Renal cortical epithelial cell (primary cell): ENCODE data around the gene C12orf43. TPM values are rescaled to one million over a fixed set of nuclear protein-coding genes. Genes with fewer than 3 reads are reported as not detected.
A peak's percentile ranks its signal among the peaks of the same experiment; 100 is the strongest.
"Not testable (repeated sequence)": the region's sequence is repeated elsewhere in the genome, so short reads cannot be mapped to it uniquely, and the experiment has no call there.

ENCODE experiments used
- DNase-seq: peaks from one replicate; pipeline ENCODE4 v3.0.0-alpha.2; 2011; ENCODE audit warnings: low read depth
- total RNA-seq: library from RNA; depleted of rRNA; stranded (reverse); fragments of >200 nt; gene quantifications from 2 replicates; pipeline ENCODE4 v1.2.3, GENCODE V29; 2014

Gene C12orf43, protein sequence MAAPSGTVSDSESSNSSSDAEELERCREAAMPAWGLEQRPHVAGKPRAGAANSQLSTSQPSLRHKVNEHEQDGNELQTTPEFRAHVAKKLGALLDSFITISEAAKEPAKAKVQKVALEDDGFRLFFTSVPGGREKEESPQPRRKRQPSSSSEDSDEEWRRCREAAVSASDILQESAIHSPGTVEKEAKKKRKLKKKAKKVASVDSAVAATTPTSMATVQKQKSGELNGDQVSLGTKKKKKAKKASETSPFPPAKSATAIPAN
- 11.5 and 20.1 TPM in 2 replicates for total RNA-seq

DNA sequence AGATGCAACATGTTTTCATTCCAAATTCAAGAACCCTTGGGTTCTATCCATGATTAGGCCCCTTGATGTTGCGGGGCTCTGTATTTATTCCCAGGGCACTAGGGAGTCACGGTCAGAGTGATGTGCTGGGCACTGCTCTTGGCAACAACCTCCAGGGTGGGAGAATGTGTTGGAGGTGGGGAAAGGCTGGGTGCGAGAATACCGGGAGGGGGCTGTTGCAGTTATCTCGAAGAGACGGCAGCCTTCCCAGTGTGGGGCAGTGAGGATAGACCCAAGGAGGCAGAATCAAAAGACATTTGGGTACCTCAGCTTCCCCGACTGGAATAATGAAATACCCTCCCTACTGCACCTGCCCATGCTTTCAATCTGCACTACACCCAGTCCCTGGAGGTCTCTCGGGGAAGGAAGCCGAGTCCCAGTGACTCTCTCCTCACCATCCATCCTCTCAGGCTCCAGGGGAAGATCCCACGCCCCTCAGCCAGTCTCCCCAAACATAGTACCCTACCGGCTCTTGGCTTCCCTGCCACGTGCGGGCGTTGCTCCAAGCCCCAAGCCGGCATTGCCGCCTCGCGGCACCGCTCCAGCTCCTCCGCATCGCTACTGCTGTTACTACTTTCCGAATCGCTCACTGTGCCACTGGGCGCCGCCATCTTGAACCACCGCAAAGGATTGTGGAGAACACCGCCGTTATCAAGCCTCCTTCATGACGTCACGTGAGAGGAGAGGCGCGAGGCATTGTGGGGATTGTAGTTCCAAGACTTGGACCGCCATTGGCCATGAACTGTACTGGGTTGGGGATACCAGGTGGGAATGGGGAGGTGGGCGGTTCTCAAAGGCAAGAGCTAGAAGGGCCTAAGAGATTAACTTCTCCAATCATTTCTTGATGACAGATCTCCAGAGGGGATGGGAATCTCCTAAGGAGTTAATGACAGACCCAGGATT is at the start of gene C12orf43:
Gene C12orf43, minus strand, starts transcription at position 663 of the 942 bp plus-strand sequence. Its CDS starts 13 bp downstream, at position 650.
- DNase-seq = peak; percentile 80

DNA sequence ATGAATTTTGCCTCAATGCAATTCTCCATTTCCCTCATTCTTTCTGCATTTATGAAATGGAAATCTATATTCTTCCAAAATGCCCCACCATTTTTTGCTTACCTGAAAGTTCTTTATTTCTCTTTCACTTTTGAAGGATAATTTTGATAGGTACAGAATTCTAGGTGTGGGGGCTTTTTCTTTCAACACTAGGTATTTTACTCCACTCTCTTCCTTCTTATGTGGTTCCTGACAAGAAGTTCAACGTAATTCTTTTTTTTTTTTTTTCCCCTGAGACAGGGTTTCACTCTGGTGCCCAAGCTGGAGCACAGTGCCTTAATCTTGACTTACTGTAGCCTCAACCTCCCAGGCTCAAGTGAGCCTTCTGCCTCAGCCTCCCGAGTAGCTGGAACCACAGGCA is 49.1 kb upstream of the C12orf43 start:
- no peak for DNase-seq

- not testable (repeated sequence) for DNase-seq
Observed at GRCh38 chr12:121064586-121064985, 48.3 kb upstream of the C12orf43 start.

GRCh38 chr12:121064116-121064515 is 47.8 kb upstream of the C12orf43 start:
- no peak for DNase-seq

GRCh38 chr12:121062391-121063045 is 46.2 kb upstream of the C12orf43 start:
- DNase-seq = no peak

DNA sequence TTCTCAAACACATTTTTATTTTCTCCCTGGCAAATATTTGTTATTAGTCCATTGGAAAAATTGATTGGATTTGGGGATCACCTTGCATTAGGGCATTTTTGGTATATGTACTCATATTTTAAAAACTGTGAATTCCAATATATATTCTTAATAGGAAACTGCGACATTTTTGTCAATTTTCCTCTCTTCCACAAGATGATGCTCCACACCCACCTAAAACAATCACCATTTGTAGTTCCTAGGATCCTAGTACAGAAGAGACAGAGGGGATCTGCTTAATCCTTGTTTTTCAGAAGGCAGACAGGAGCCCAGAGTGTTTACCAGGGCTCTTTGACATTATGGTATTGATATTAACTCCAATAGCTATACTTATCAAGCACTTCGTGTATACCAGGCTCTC is 45.5 kb upstream of the C12orf43 start:
- DNase-seq = peak; percentile 14

DNA sequence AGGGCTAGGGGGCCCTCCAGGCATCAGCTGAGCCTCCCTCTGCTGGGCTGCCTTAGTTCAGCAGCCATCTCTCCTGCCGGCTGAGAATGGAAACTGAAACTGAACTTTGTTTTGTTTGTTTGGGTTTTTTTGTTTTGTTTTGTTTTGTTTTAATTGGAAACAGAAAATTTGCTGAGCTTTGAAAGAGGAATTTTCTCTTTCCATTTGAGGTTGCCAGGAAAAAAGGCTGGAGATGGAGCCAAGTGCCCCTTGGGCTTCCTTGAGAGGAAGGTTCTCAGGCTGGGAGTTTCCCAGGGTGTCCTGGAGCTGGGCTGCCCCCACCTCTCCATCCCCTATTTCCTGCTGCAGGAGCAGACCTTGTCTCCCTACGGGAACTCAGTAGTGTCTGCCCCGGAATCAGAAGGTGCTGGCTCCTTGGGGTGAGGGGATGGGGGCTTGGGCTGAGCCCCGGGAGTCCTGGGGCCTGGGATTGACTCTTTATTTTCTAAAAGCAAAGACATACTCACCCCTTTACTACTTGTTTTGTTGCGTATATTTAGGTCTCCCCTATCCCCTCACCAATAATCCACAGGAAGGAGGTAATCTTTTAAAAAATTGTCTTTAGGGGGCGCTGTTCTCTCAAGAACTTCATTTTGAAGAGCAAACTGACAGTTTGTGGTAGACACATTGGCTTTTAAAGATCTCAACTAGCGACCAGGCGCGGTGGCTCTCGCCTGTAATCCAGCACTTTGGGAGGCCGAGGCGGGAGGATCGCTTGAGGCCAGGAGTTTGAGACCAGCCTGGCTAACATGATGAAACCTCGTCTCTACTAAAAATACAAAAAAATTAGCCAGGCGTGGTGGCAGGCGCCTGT is 44.1 kb upstream of the C12orf43 start:
- DNase-seq = peak; percentile 55

GRCh38 chr12:121059031-121059898 is 43.0 kb upstream of the C12orf43 start:
- DNase-seq = no peak

- no peak for DNase-seq
Observed at GRCh38 chr12:121057794-121058193, 41.5 kb upstream of the C12orf43 start.

DNA sequence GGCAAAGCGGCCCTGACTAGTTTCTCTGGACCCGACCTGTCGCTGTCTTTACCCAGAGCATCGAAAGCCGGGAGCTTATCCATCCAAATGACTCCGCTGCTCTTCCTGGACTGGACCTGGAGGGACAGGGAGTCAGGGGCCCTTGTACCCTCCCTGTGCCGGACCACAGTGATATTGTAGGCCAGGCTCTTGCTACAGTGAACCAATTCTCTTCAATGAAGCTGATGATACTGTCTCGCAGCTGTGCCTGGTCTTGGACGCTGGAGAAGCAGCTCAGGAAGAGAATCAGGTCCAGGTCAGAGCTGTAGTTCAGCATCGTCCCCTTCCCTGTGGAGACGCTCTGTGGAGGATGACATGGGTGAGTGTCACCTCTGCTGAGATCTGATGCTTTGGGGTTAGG is 37.4 kb upstream of the C12orf43 start:
- DNase-seq = no peak

DNA sequence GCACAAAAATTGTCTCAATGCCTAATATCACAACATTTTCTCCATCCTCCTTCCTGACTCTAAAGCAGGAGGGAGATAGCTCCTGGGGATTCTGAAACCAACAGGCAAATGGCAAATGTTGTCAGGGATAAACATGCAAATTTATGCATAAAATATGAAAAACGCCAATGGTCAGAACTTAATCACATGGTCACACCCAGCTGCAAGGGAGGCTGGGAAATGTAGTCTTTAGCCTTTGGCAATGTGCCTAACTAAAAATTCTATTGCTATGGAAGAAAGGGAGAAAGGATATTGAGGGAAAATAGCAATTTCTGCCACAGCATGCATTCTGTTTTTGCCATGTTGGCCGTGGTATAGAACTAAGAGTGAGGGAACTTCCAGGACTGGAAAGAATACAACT is 34.4 kb upstream of the C12orf43 start:
- no peak for DNase-seq

DNA sequence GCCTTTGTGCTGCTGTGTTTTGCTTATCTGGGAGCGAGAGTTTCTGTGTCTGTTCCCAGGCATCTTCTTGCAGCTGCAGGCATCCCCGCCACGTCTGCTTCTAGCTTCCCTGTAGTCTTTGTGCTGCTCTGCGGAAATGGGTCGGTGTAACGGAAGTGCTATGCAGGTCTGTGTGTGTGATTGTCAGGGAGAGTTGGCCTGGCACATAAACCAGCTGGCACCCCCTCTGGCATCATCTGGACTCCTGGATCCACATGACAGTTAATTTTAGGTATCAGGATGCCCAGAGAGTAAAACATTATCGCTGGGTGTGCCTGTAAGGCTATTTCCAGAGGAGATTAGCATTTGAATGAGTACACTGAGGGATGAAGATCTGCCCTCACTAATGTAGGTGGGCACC is 32.2 kb upstream of the C12orf43 start:
- DNase-seq = no peak

GRCh38 chr12:121047400-121047799 is 31.1 kb upstream of the C12orf43 start:
- DNase-seq = not testable (repeated sequence)

DNA sequence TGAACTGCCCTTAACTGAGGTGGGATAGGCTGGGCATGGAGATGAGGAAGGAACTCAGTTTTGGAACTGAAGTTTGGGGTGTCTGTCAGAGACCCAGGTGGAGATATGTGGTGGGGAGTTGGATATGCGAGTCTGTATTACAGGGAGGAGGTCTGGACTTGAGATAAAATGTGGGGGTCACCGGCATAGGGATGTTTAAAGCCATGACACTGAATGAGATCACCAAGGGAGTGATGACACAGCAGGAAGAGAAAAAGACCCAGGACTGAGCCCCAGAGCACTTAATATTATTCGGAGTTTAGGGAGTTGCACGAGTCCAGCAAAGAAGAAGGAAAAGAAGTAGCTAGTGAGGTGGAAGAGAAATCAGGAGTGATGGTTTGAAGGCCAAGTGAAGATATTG is 26.8 kb upstream of the C12orf43 start:
- DNase-seq = no peak

DNA sequence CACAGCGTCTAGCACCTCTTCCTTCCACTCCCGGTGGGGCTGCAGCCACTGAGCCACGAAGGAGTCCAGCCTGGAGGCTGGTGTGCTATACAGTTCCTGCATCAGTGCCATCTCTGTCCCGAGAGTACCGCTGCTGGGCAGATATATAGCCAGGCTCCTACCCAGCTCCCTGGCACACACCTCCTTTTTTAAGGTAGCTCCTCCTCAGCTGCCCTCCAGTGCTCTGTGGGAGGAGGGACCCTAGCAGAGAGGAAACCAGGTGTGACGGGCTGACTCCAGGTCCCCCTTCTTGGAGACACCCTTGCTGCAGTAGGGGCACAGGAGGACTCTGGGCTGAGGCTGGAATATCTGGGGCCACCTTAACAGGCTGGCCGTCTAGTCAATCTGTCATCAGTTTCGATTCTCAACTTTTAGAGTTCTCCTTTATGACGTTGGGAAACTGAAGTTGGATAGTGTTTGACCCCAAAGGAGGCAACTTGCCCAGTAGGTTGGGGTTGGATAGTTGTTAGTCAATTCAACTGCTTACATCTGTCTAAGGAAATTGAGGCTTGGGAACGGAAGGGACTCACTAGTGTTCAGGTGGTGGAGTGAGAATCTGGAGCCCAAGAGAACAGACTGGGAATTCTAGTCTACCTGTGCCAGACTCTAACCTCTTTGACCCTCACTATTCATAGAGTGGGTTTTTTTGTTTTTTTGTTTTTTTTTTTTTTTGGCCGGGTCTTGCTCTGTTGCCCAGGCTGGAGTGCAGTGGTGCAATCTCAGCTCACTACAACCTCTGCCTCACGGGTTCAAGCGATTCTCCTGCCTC is 22.8 kb upstream of the C12orf43 start, which contains the start of gene OASL:
Gene OASL, minus strand, starts transcription at position 386 of the 808 bp plus-strand sequence. Its CDS starts 275 bp downstream, at position 111.
- peak; percentile 71 for DNase-seq

DNA sequence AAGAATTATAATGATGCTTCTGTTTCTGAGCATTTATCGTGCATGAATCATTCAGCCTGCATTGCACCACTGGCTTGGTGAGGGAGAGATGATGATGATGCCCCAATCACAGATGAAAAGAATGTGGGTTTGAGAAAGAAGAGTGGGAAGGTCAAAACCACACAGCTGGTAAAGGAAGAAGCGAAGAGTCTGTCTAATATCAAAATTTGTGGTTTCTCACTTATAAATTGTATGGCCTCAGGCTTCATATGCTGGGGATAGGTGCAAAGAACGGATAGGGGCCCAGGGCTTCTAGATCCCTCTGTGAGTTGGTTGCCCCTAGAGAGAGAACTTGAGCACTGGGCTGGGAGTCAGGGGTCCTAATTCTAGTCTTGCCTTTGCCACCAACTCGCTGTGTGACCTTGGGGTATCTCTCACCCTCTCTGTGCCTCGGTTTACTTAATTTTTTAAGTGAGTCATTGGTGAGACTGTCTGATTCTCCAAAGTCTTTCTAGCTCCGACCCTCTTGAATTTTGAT is 20.6 kb upstream of the C12orf43 start:
- peak; percentile 81 for DNase-seq

DNA sequence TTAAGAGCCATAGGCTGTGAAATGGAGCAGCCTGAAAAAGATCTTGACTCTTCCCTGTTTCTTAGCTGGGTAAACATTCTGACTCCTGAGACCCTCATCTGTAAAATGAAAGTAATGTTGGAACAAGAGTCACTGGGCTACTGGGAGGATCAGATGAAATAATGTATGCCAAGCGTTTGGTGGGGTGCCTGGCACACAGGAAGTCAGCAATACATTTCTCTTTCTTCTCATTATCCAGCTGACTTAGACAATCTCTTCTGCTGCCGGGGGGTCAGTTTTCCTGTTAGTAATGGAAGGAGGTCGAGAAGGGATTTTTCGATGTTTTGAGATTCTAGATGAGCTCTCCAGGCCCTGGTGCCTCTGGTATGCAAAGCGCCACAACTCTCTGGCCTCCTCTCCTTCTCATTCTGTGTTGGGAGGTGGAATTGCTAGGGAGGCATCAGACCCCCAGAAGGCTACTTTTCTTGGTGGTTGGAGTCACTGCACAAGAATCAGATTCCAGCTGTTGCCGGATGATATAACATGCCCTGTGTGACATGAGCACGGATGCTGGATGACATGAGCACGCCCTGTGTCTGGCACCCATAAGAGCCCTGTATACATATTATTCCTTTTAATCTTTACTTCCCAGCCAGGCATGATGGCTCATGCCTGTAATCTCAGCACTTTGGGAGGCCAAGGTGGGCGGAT is 18.5 kb upstream of the C12orf43 start:
- no peak for DNase-seq

- peak; percentile 93 for DNase-seq
Observed at GRCh38 chr12:121033625-121034349, 17.5 kb upstream of the C12orf43 start.
